ENCODE measurements around the gene CCM2L.

DNA sequence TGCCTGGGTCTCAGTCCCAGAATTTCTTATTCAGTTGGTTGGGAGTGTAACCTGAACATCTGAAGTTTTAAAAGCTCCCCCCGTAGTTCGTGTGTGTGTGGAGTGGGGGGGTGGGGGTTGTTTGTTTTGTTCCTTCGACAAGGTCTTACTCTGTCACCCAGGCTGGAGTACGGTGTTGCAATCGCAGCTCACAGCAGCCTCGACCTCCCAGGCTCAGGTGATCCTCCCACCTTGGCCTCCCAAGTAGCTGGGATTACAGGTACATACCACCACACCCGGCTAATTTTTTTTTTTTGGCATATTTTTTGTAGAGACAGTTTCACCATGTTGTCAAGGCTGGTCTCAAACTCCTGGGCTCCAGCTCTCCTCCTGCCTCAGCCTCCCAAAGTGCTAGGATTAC is 3.1 kb downstream of the CCM2L start:
- TF ChIP-seq, protein P1, sequence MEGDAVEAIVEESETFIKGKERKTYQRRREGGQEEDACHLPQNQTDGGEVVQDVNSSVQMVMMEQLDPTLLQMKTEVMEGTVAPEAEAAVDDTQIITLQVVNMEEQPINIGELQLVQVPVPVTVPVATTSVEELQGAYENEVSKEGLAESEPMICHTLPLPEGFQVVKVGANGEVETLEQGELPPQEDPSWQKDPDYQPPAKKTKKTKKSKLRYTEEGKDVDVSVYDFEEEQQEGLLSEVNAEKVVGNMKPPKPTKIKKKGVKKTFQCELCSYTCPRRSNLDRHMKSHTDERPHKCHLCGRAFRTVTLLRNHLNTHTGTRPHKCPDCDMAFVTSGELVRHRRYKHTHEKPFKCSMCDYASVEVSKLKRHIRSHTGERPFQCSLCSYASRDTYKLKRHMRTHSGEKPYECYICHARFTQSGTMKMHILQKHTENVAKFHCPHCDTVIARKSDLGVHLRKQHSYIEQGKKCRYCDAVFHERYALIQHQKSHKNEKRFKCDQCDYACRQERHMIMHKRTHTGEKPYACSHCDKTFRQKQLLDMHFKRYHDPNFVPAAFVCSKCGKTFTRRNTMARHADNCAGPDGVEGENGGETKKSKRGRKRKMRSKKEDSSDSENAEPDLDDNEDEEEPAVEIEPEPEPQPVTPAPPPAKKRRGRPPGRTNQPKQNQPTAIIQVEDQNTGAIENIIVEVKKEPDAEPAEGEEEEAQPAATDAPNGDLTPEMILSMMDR (IDR thresholded peaks at IDR 0.05; ENCODE audit: extremely low read depth in 1 of 2, insufficient read depth in 1 of 2, low read depth in 1 of 2, low read length in 2 of 2), result no peak
- no peak for TF ChIP-seq EZH2 (IDR thresholded peaks at IDR 0.05; ENCODE audit: borderline replicate concordance, low read depth, low read length, severe bottlenecking)
- no peak for TF ChIP-seq POLR2A (IDR thresholded peaks at IDR 0.05; ENCODE audit: low read depth, low read length)
- no peak for TF ChIP-seq GATA2 (IDR thresholded peaks at IDR 0.05; ENCODE audit: insufficient read depth, insufficient read length, low read depth, low read length)
- TF ChIP-seq POLR2AphosphoS5 (IDR thresholded peaks at IDR 0.05; ENCODE audit: insufficient read depth, low read depth, low read length), result no peak
- TF ChIP-seq, protein P2, sequence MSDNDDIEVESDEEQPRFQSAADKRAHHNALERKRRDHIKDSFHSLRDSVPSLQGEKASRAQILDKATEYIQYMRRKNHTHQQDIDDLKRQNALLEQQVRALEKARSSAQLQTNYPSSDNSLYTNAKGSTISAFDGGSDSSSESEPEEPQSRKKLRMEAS (IDR thresholded peaks at IDR 0.05; ENCODE audit: insufficient read depth, insufficient read length), result no peak

Measured in endothelial cell of umbilical vein (primary cell).